ENCODE data around the gene FUBP1.
A peak's percentile ranks its signal among the peaks of the same experiment; 100 is the strongest.
"Not testable (repeated sequence)": the region's sequence is repeated elsewhere in the genome, so short reads cannot be mapped to it uniquely, and the experiment has no call there.

FUBP1 gene

DNA sequence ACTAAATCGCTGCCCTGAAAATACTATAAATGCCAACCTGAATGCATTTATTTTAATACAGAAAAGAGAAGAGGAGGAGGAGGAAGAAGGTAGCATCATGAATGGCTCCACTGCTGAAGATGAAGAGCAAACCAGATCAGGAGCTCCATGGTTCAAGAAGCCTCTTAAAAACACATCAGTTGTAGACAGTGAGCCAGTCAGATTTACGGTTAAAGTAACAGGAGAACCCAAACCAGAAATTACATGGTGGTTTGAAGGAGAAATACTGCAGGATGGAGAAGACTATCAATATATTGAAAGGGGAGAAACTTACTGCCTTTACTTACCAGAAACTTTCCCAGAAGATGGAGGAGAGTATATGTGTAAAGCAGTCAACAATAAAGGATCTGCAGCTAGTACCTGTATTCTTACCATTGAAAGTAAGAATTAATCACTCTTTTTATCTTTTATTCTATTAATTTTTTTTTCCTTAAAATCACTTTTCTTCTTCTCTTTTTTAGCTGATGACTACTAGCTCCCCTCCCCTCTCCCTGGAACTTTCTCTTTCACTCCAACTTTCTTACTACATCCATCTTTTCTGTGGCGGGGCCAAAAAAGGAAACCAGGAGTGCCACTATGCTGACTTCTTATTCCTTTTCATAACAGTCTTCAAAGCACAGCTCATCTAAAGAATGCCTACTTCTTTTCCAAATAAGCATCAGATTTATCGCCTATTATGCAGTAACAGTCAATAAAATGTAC is 36.3 kb downstream of the FUBP1 start:
- no peak for DNase-seq

DNA sequence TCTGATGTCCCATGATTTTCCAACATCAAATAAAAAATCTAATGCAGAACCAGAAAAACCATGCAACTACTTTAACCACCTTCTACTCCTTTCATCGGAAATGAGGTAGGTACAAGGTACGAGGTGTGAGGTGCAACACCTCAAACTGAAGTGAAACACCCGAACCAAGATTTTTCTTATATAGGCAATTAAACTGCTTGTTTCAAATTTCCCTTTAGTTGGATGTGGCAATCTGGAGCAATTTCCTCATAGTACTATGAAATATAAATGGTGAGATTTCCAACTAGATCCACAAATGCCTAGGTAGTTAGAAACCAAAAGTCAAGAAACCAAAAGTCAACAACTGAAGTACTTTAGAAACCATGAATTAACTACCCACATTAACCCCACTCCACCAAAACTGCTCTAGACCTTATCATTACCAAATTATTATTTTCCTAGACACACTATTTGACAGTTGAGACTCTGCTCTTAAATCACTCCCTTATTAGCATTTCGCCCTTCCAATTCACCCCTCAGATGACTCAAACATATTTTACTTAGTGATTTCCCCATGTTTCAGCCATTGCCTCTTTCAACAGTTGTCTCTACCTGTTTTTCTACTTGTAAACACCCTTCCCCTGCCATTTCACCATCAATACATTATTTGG is 37.8 kb downstream of the FUBP1 start:
- DNase-seq: no peak

DNA sequence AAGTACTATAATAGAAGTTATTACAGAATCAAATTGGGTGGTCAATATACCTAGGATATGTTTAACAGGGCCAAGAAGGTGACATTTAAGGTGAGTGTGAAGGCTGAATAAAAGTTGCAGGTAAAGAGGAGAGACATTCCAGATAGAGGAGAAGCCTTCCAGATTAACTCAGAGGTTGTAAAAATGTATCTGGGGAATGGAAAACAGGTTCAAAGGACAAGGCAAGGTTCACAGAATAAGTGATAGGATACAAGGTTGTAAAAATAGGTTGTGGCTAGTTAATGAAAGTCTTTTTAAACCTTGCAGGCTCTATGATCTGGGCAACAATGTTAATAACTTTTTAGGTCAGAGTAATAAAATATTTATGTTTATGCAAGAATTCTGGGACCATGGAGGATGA is 40.2 kb downstream of the FUBP1 start:
- DNase-seq: no peak

- no peak for DNase-seq
These were observed 49.1 kb downstream of the FUBP1 start for GRCh38 chr1:77929806-77930205.

DNA sequence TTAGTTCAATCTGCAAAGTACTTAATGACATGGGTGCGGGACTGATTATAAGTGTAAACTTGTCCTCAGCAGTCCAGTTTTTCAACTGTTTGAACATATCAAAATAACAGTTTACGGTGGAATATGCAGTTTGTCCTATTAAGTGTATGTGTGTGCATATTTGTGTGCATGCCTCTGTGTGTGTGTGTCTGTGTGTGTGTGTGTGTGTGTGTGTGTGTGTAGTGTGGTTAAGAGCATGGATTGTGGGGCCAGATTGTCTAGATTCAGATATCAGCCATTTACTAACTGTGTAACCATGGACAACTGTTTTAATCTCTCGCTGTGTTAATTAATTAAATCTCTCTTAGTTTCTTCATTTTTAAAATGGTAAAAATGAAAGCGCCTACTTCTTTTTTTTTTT is 51.5 kb downstream of the FUBP1 start:
- no peak for DNase-seq

DNA sequence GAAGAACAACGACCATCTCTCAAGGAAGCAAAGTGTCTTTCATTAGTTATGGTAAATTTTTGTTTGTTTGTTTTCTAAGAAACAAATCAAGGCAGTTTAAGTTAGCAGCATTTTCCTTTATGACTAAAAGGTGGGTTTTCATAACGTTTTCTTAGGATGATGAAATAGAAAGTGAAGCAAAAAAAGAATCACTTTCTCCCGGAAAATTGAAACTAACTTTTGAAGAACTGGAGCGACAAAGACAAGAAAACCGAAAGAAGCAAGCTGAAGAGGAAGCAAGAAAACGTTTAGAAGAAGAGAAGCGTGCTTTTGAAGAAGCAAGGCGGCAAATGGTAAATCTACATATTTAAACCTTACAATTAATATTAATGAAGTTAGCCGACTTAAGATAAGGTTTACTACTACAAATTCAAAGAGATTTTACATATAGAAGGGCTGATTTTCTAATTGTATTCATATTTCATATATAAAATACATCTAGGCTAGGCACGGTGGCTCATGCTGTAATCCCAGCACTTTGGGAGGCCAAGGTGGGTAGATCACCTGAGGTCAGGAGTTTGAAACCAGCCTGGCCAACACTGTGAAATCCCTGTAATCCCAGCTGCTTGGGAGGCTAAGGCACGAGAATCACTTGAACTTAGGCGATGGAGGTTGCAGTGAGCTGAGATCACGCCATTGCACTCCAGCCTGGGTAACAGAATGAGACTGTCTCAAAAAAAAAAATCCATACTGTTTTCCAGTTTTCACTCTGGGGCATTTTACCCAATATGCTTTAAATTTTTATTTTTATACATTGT is 52.1 kb downstream of the FUBP1 start:
- DNase-seq: no peak

DNA sequence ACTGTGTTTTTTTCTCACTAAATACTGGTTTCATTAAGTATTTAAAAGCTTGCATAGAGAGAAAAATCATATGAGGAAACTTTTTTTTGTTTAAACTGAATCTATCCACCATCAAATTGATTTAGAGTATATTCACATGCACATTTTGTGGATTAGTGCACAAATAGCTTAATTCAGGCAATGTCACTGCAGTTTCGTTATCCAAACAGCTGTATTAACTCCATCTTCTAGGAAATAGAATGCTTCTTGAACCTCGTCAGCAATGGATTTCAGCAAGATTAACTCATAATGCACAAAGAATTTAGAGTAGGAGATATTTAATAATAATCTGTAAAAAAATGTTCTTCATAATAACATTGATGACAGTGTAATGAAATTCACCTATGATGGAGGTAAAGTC is 52.9 kb downstream of the FUBP1 start:
- no peak for DNase-seq

GRCh38 chr1:77925518-77925917 is 53.4 kb downstream of the FUBP1 start:
- DNase-seq: no peak

- DNase-seq: not testable (repeated sequence)
These were observed 60.0 kb downstream of the FUBP1 start for GRCh38 chr1:77918918-77919317.

GRCh38 chr1:77910116-77910515 is 68.8 kb downstream of the FUBP1 start:
- no peak for DNase-seq

GRCh38 chr1:77906624-77907023 is 72.2 kb downstream of the FUBP1 start:
- no peak for DNase-seq

DNA sequence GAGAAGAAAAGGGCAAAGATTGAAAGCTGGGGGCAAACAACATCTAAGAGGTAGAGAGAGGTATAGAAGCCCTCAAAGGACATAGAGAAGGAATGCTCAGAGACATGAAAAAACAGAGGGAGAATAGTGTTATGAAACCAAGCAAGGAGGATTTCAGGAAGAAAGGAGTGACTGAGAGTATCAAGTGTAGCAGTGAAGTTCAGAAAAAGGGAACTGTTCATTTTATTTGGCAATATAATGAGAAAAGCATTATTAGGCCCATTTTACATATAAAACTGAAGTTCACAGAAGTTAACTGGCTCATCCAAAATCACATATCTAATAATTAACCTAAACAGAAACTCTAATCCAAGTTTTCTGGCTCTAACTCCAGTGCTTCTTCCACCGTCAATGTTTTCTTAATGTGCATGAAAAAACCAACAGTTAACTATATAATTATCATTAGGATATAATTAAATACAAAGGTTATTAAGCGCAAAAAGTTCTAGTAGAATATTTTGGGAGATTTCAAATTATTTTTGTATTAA is 72.8 kb downstream of the FUBP1 start:
- DNase-seq: no peak

GRCh38 chr1:77905603-77906002 is 73.3 kb downstream of the FUBP1 start:
- DNase-seq: no peak

GRCh38 chr1:77900687-77901293 is 78.1 kb downstream of the FUBP1 start:
- peak; percentile 40 for DNase-seq

GRCh38 chr1:77899647-77900320 is 79.1 kb downstream of the FUBP1 start:
- no peak for DNase-seq

Measured in femur (tissue), 1 donor.